Stimulated activated naive CD8-positive, alpha-beta T cell treated with anti-CD3 and anti-CD28 coated beads, Interleukin-15, Interleukin-2, amounts not matched to agents 100 ng/mL and 50 ng/mL, for 24 hours (primary cell): ENCODE measurements around the gene IGLL1.
"Not testable (repeated sequence)": the region's sequence is repeated elsewhere in the genome, so short reads cannot be mapped to it uniquely, and the experiment has no call there.

Experiments used
- H3K27ac Mint-ChIP-seq: one replicate; pipeline ENCODE4 v1.8.0; 2021; ENCODE audit warnings: mild to moderate bottlenecking, mixed read lengths
- H3K27me3 Mint-ChIP-seq: one replicate; pipeline ENCODE4 v1.8.0; 2021; ENCODE audit warnings: mixed read lengths
- H3K36me3 Mint-ChIP-seq: one replicate; pipeline ENCODE4 v1.8.0; 2021; ENCODE audit warnings: low read depth, mixed read lengths
- H3K4me1 Mint-ChIP-seq: one replicate; pipeline ENCODE4 v1.8.0; 2021; ENCODE audit warnings: low read depth, mixed read lengths
- H3K4me3 Mint-ChIP-seq: one replicate; pipeline ENCODE4 v1.8.0; 2021; ENCODE audit warnings: mild to moderate bottlenecking, mixed read lengths
- H3K9me3 Mint-ChIP-seq: one replicate; pipeline ENCODE4 v1.8.0; 2021; ENCODE audit warnings: mixed read lengths

Gene IGLL1

DNA sequence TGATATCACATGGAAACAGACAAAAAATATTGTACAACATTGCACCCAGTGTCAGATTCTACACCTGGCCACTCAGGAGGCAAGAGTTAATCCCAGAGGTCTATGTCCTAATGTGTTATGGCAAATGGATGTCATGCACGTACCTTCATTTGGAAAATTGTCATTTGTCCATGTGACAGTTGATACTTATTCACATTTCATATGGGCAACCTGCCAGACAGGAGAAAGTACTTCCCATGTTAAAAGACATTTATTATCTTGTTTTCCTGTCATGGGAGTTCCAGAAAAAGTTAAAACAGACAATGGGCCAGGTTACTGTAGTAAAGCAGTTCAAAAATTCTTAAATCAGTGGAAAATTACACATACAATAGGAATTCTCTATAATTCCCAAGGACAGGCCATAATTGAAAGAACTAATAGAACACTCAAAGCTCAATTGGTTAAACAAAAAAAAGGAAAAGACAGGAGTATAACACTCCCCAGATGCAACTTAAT lies 36.5 kb downstream of the IGLL1 start:
- not testable (repeated sequence) for H3K4me1 Mint-ChIP-seq, H3K9me3 Mint-ChIP-seq, H3K27me3 Mint-ChIP-seq, H3K27ac Mint-ChIP-seq, H3K36me3 Mint-ChIP-seq, H3K4me3 Mint-ChIP-seq

DNA sequence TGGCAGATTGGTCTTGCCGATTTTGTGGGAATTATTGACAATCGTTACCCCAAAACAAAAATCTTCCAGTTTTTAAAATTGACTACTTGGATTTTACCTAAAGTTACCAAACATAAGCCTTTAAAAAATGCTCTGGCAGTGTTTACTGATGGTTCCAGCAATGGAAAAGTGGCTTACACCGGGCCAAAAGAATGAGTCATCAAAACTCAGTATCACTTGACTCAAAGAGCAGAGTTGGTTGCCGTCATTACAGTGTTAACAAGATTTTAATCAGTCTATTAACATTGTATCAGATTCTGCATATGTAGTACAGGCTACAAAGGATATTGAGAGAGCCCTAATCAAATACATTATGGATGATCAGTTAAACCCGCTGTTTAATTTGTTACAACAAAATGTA lies 37.2 kb downstream of the IGLL1 start:
- Mint-ChIP-seq H3K4me1 (peaks cover 10% of the 10 kb centered on the region), H3K27me3 (no peaks in the 10 kb centered on the region), H3K36me3 (no peaks in the 10 kb centered on the region), H3K4me3 (no peak overlapping the region), H3K27ac (no peak overlapping the region), H3K9me3 (peaks cover 2% of the 10 kb centered on the region)

DNA sequence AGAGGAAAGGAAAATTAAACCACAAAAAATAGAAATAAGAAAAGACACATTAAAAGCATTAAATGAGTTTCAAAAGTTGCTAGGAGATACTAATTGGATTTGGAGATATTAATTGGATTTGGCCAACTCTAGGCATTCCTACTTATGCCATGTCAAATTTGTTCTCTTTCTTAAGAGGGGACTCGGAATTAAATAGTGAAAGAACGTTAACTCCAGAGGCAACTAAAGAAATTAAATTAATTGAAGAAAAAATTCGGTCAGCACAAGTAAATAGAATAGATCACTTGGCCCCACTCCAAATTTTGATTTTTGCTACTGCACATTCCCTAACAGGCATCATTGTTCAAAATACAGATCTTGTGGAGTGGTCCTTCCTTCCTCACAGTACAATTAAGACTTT lies 37.7 kb downstream of the IGLL1 start:
- not testable (repeated sequence) for H3K27ac Mint-ChIP-seq, H3K27me3 Mint-ChIP-seq, H3K36me3 Mint-ChIP-seq, H3K9me3 Mint-ChIP-seq, H3K4me1 Mint-ChIP-seq, H3K4me3 Mint-ChIP-seq

DNA sequence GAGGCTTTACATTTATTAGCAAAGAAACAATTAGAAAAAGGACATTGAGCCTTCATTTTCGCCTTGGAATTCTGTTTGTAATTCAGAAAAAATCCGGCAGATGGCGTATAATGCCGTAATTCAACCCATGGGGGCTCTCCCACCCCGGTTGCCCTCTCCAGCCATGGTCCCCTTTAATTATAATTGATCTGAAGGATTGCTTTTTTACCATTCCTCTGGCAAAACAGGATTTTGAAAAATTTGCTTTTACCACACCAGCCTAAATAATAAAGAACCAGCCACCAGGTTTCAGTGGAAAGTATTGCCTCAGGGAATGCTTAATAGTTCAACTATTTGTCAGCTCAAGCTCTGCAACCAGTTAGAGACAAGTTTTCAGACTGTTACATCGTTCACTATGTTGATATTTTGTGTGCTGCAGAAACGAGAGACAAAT lies 38.2 kb downstream of the IGLL1 start:
- not testable (repeated sequence) for H3K4me3 Mint-ChIP-seq, H3K9me3 Mint-ChIP-seq, H3K27ac Mint-ChIP-seq, H3K27me3 Mint-ChIP-seq, H3K36me3 Mint-ChIP-seq, H3K4me1 Mint-ChIP-seq

DNA sequence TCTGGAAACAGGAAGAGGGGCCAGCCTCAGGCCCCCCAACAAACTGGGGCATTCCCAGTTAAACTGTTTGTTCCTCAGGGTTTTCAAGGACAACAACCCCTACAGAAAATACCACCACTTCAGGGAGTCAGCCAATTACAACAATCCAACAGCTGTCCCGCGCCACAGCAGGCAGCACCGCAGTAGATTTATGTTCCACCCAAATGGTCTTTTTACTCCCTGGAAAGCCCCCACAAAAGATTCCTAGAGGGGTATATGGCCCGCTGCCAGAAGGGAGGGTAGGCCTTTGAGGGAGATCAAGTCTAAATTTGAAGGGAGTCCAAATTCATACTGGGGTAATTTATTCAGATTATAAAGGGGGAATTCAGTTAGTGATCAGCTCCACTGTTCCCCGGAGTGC lies 39.3 kb downstream of the IGLL1 start:
- H3K4me3 Mint-ChIP-seq, H3K36me3 Mint-ChIP-seq, H3K27me3 Mint-ChIP-seq, H3K9me3 Mint-ChIP-seq, H3K4me1 Mint-ChIP-seq, H3K27ac Mint-ChIP-seq: not testable (repeated sequence)

DNA sequence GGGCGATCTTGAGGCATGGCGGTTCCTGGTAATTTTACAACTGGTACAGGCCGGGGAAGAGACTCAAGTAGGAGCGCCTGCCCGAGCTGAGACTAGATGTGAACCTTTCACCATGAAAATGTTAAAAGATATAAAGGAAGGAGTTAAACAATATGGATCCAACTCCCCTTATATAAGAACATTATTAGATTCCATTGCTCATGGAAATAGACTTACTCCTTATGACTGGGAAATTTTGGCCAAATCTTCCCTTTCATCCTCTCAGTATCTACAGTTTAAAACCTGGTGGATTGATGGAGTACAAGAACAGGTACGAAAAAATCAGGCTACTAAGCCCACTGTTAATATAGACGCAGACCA lies 40.3 kb downstream of the IGLL1 start:
- not testable (repeated sequence) for H3K27ac Mint-ChIP-seq, H3K27me3 Mint-ChIP-seq, H3K9me3 Mint-ChIP-seq, H3K36me3 Mint-ChIP-seq, H3K4me1 Mint-ChIP-seq, H3K4me3 Mint-ChIP-seq

DNA sequence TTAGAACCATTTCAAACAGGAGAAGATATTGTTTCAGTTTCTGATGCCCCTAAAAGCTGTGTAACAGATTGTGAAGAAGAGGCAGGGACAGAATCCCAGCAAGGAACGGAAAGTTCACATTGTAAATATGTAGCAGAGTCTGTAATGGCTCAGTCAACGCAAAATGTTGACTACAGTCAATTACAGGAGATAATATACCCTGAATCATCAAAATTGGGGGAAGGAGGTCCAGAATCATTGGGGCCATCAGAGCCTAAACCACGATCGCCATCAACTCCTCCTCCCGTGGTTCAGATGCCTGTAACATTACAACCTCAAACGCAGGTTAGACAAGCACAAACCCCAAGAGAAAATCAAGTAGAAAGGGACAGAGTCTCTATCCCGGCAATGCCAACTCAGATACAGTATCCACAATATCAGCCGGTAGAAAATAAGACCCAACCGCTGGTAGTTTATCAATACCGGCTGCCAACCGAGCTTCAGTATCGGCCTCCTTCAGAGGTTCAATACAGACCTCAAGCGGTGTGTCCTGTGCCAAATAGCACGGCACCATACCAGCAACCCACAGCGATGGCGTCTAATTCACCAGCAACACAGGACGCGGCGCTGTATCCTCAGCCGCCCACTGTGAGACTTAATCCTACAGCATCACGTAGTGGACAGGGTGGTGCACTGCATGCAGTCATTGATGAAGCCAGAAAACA lies 40.8 kb downstream of the IGLL1 start:
- Mint-ChIP-seq H3K27me3 (no peaks in the 10 kb centered on the region), H3K4me1 (peaks cover 10% of the 10 kb centered on the region), H3K9me3 (no peaks in the 10 kb centered on the region), H3K4me3 (no peak overlapping the region), H3K27ac (no peak overlapping the region), H3K36me3 (no peaks in the 10 kb centered on the region)

DNA sequence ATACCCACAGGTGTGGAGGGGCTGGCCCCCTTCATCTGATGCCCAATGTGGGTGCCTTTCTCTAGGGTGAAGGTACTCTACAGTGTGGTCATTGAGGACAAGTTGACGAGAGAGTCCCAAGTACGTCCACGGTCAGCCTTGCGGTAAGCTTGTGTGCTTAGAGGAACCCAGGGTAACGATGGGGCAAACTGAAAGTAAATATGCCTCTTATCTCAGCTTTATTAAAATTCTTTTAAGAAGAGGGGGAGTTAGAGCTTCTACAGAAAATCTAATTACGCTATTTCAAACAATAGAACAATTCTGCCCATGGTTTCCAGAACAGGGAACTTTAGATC lies 41.4 kb downstream of the IGLL1 start:
- not testable (repeated sequence) for H3K27ac Mint-ChIP-seq, H3K4me3 Mint-ChIP-seq, H3K27me3 Mint-ChIP-seq, H3K4me1 Mint-ChIP-seq, H3K36me3 Mint-ChIP-seq, H3K9me3 Mint-ChIP-seq

DNA sequence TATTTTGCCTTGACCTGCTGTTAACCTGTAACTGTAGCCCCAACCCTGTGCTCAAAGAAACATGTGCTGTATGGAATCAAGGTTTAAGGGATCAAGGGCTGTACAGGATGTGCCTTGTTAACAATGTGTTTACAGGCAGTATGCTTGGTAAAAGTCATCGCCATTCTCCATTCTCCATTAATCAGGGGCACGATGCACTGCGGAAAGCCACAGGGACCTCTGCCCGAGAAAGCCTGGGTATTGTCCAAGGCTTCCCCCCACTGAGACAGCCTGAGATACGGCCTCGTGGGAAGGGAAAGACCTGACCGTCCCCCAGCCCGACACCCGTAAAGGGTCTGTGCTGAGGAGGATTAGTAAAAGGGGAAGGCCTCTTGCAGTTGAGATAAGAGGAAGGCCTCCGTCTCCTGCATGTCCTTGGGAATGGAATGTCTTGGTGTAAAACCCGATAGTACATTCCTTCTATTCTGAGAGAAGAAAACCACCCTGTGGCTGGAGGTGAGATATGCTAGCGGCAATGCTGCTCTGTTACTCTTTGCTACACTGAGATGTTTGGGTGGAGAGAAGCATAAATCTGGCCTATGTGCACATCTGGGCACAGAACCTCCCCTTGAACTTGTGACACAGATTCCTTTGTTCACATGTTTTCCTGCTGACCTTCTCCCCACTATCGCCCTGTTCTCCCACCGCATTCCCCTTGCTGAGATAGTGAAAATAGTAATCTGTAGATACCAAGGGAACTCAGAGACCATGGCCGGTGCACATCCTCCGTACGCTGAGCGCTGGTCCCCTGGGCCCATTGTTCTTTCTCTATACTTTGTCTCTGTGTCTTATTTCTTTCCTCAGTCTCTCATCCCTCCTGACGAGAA lies 42.0 kb downstream of the IGLL1 start:
- not testable (repeated sequence) for H3K9me3 Mint-ChIP-seq, H3K4me3 Mint-ChIP-seq, H3K36me3 Mint-ChIP-seq, H3K27me3 Mint-ChIP-seq, H3K27ac Mint-ChIP-seq, H3K4me1 Mint-ChIP-seq

DNA sequence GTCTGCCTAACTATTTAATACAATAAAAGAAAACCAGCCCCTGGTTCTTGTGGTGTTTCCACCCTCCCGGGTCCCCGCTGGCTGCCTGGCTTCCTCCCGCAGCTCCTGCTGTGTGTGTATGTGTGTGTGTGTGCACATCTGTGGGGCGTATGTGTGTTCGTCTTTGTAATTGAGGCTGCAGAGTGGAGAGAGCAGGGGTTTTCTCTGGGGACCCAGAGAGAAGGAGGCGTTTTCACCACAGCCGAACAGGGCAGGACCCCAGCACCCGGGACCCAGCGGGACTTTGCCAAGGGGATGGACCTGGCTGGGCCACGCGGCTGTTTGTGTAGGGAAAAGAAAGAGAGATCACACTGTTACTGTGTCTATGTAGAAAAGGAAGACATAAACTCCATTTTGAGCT lies 42.7 kb downstream of the IGLL1 start:
- Mint-ChIP-seq H3K27me3 (no peaks in the 10 kb centered on the region), H3K9me3 (no peaks in the 10 kb centered on the region), H3K4me1 (peaks cover 10% of the 10 kb centered on the region)

DNA sequence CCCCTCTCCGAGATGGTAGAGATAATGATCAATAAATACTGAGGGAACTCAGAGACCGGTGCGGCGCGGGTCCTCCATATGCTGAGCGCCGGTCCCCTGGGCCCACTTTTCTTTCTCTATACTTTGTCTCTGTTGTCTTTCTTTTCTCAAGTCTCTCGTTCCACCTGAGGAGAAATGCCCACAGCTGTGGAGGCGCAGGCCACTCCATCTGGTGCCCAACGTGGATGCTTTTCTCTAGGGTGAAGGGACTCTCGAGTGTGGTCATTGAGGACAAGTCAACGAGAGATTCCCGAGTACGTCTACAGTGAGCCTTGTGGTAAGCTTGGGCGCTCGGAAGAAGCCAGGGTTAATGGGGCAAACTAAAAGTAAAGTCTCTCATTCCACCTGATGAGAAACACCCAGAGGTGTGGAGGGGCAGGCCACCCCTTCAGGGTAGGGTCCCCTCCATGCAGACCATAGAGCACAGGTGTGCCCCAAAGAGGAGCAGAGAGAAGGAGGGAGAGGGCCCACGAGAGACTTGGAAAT lies 43.2 kb downstream of the IGLL1 start:
- H3K27ac Mint-ChIP-seq = no peak overlapping the region
- no peaks in the 10 kb centered on the region for H3K27me3 Mint-ChIP-seq
- H3K4me3 Mint-ChIP-seq = no peak overlapping the region
- H3K36me3 Mint-ChIP-seq = no peaks in the 10 kb centered on the region
- H3K9me3 Mint-ChIP-seq = no peaks in the 10 kb centered on the region
- H3K4me1 Mint-ChIP-seq = peaks cover 10% of the 10 kb centered on the region

More for the DNA sequence above, 42.7 kb downstream of the IGLL1 start:
- Mint-ChIP-seq H3K4me3 (no peak overlapping the region), H3K27ac (no peak overlapping the region), H3K36me3 (no peaks in the 10 kb centered on the region)

DNA sequence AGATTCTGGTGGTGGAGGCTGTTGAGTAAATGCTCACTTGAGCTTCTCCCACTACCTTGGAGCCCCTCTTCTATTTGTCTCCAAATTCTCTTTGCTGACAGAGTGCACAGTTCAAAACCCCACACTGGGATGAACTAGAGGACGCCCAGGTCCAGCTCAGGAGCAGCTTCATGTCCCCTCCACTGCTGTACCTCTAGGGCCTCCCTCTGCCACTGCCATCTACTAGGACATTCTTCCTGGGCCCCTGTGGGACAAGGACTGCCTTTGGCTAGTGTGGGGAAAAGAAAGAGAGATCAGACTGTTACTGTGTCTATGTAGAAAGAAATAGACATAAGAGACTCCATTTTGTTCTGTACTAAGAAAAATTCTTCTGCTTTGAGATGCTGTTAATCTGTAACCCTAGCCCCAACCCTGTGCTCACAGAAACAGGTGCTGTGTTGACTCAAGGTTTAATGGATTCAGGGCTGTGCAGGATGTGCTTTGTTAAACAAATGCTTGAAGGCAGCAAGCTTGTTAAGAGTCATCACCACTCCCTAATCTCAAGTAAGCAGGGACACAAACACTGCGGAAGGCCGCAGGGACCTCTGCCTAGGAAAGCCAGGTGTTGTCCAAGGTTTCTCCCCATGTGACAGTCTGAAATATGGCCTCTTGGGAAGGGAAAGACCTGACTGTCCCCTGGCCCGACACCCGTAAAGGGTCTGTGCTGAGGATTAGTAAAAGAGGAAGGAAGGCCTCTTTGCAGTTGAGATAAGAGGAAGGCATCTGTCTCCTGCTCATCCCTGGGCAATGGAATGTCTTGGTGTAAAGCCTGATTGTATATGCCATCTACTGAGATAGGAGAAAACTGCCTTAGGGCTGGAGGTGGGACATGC lies 44.1 kb downstream of the IGLL1 start:
- not testable (repeated sequence) for H3K27ac Mint-ChIP-seq, H3K27me3 Mint-ChIP-seq, H3K4me3 Mint-ChIP-seq, H3K36me3 Mint-ChIP-seq, H3K9me3 Mint-ChIP-seq, H3K4me1 Mint-ChIP-seq

DNA sequence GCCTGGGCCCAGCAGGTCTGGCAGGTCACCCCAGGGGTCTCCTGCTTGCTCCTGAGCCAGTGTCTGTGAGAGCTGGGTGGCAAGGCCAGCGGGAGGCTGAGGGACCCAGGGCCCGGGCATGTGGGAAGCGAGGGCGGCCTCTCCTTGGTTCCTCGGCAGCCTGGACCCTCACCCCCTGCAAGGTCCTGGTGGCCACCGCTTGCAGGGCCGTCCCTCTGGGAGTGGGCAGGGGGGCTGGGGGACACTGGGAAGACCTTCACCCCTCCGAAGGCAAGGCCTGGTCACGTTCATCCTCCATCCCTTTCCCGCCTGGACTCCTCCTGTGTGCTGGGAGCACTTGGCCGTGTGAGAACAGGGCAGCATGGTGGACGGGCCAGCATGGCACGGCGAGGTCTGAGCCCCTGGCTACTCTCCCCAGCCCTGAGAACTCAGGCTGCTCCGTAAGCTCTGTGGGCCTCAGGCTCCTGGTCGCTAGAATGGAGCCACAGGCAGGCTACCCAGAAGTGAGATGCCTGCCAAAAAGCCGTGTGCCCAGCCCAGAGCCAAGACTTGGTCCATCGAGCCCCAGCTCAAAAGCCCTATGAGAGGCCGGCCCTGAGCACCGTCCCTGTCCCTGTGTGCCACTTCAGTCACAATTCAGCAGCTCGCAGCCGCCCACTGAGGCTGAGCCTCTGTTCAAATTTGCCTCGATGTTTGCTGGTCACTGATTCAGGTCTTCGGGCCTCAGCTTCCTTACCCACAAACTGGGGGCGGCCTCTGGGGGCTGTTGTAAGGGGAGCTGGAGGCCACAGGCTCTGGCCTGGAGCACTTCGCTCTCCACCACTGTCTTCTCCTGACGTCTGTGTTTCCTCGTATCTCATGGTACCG lies 45.0 kb downstream of the IGLL1 start:
- Mint-ChIP-seq H3K27me3 (no peaks in the 10 kb centered on the region), H3K9me3 (no peaks in the 10 kb centered on the region), H3K27ac (no peak overlapping the region), H3K36me3 (no peaks in the 10 kb centered on the region), H3K4me1 (peaks cover 10% of the 10 kb centered on the region), H3K4me3 (no peak overlapping the region)

DNA sequence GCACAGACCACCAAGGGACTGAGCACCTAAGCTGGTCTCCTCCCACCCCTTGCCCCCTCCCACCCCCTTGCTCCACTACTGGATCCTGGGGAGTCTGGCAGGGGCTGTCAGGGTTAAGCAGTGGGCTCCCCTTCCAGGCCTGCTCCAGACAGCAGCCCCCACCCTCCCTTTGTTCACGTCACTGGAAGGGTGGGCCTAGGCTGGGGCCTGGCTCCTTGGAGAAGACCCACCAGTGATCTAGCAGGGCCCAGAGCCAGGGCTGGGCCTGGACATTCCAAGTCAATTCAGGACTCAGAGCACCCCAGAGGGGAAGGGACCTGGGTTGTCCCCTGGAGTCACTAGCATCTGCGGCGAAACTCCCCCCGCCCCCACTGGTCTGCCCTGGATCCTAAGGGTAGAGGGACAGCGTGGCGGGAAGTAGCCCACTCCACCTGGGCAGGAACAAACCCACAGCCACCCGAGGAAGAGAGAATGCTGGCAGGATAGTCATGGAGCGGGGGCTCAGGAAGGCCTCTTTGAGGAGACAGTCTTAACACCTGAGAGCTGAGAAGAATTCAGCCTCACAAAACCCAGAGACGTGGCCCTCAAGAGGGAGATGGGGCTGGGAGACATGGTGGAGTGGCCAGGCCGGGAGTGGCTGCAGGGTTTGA lies 45.8 kb downstream of the IGLL1 start:
- no peak overlapping the region for H3K27ac Mint-ChIP-seq
- no peaks in the 10 kb centered on the region for H3K9me3 Mint-ChIP-seq
- no peak overlapping the region for H3K4me3 Mint-ChIP-seq
- peaks cover 6% of the 10 kb centered on the region for H3K4me1 Mint-ChIP-seq
- H3K27me3 Mint-ChIP-seq = no peaks in the 10 kb centered on the region
- H3K36me3 Mint-ChIP-seq = no peaks in the 10 kb centered on the region
